GM18951 (cell line): Measurements from ENCODE around the gene IL17RA.

Experiments
- POLR2A ChIP-seq: IDR thresholded peaks from 4 replicates; pipeline ENCODE4 v1.6.1; 2011; ENCODE audit warnings: mild to moderate bottlenecking; ENCODE audit not compliant: insufficient read length, insufficient read depth; ENCODE audit errors: extremely low read depth
- in situ Hi-C: fragments of 300-500 bp; cut with MboI; formaldehyde crosslinking; loops from one replicate; pipeline ENCODE4 v1.12.0; 2022; ENCODE audit warnings: low sequenced_read_pairs, mixed read lengths, inconsistent platforms; ENCODE audit not compliant: unreplicated experiment

Gene IL17RA

GRCh38 chr22:17152971-17153370, 68.2 kb downstream of the IL17RA start:
- no peak for TF ChIP-seq POLR2A
- in situ Hi-C loops: loop anchor here (5.0 kb wide), 1 partner anchor 36 kb away; no protein-coding TSS in a partner anchor

GRCh38 chr22:17155941-17156340, 71.1 kb downstream of the IL17RA start:
- TF ChIP-seq POLR2A: no peak
- in situ Hi-C loops: no loop called here

- no peak for TF ChIP-seq POLR2A
- in situ Hi-C loops: no loop called here
Observed at GRCh38 chr22:17157714-17158113, 72.9 kb downstream of the IL17RA start.

- no peak for TF ChIP-seq POLR2A
- in situ Hi-C loops: no loop called here
Observed at GRCh38 chr22:17158176-17158567, 73.4 kb downstream of the IL17RA start.

GRCh38 chr22:17158568-17159503, 74.0 kb downstream of the IL17RA start, which contains the start of gene HDHD5:
Gene HDHD5 (minus strand): TSS chr22:17159277. CDS start chr22:17159251, 26 bp downstream.
- TF ChIP-seq POLR2A: peak; percentile 82
- in situ Hi-C loops: no loop called here

- in situ Hi-C loops: no loop called here
Observed at GRCh38 chr22:17159504-17159951, 74.7 kb downstream of the IL17RA start.

GRCh38 chr22:17161991-17162390, 77.2 kb downstream of the IL17RA start:
- no peak for TF ChIP-seq POLR2A
- in situ Hi-C loops: no loop called here

More at GRCh38 chr22:17159504-17159951, 74.7 kb downstream of the IL17RA start:
- no peak for TF ChIP-seq POLR2A

- in situ Hi-C loops: no loop called here
- no peak for TF ChIP-seq POLR2A
Observed at GRCh38 chr22:17162731-17163130, 77.9 kb downstream of the IL17RA start.

- in situ Hi-C loops: no loop called here
- no peak for TF ChIP-seq POLR2A
Observed at GRCh38 chr22:17164392-17165024, 79.7 kb downstream of the IL17RA start.
